Epithelial cell of esophagus (primary cell): Measurements from ENCODE around the gene CNTNAP2.

ENCODE experiments used
- DNase-seq: peaks from one replicate; pipeline ENCODE4 v3.0.0; 2010; ENCODE audit warnings: low read depth
- H3K4me3 ChIP-seq: 2 replicates; pipeline ENCODE4 v1.5.1; 2011; ENCODE audit warnings: mild to moderate bottlenecking, low read length, control low read depth
- TF ChIP-seq, protein P1 (sequence below): IDR thresholded peaks from 2 replicates; pipeline ENCODE4 v1.5.1; 2011; ENCODE audit warnings: low read depth, mild to moderate bottlenecking, low read length, control low read depth, inconsistent platforms; ENCODE audit not compliant: insufficient read depth; ENCODE audit errors: missing control alignments

The CNTNAP2 gene

DNA sequence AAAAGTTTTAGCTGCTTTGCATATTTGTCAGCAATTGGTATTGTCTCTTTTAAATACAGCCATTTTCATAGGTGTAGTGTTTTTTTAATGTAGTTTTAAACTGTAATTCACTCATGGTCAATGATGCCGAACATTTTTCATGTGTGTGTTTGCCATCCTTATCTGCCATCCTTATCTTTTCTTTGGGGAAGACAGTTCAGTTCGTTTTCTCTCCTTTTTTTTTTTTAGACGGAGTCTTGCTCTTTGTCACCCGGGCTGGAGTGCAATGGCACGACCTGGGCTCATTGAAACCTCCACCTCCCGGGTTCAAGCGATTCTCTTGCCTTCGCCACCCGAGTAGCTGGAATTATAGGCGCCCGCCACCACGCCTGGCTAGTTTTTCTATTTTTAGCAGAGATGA lies 545.3 kb downstream of the CNTNAP2 start:
- TF ChIP-seq, protein P1, sequence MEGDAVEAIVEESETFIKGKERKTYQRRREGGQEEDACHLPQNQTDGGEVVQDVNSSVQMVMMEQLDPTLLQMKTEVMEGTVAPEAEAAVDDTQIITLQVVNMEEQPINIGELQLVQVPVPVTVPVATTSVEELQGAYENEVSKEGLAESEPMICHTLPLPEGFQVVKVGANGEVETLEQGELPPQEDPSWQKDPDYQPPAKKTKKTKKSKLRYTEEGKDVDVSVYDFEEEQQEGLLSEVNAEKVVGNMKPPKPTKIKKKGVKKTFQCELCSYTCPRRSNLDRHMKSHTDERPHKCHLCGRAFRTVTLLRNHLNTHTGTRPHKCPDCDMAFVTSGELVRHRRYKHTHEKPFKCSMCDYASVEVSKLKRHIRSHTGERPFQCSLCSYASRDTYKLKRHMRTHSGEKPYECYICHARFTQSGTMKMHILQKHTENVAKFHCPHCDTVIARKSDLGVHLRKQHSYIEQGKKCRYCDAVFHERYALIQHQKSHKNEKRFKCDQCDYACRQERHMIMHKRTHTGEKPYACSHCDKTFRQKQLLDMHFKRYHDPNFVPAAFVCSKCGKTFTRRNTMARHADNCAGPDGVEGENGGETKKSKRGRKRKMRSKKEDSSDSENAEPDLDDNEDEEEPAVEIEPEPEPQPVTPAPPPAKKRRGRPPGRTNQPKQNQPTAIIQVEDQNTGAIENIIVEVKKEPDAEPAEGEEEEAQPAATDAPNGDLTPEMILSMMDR: no peak
- no peak for DNase-seq
- no peak overlapping the region for H3K4me3 ChIP-seq

DNA sequence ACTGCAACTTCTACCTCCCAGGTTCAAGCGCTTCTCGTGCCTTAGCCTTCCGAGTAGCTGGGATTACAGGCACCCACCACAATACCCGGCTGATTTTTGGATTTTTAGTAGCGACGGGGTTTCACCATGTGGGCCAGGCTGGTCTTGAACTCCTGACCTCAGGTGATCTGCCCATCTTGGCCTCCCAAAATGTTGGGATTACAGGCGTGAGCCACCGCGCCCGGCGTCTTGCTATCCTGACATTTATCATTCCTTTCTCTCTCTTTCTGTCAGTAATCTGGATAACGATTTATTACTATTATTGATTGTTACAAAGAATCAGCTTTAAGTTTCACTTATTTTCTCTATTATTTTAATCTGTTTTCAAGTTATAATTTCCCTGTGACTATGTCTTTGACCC lies 548.4 kb downstream of the CNTNAP2 start:
- TF ChIP-seq, protein P1: no peak
- no peak for DNase-seq
- H3K4me3 ChIP-seq: no peak overlapping the region

DNA sequence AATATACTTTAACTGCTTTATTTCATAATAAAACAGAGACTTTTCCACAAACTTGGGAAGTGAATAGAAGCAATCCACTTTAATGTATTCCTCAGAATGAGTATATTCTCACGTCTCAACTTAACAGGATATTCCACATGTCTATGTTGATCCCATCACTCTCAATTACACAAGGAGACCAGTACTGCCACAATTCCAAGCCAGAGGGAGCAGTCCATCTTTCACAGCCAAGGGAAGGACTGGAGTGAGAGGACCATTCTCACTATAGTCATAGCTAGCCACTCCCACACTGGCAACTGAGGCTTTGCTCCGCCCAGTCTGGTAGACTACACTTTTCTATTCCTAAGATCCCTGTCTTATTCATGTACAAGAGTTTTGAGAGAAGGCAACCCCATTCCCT lies 553.9 kb downstream of the CNTNAP2 start:
- H3K4me3 ChIP-seq: no peak overlapping the region
- TF ChIP-seq, protein P1: no peak
- DNase-seq: no peak

DNA sequence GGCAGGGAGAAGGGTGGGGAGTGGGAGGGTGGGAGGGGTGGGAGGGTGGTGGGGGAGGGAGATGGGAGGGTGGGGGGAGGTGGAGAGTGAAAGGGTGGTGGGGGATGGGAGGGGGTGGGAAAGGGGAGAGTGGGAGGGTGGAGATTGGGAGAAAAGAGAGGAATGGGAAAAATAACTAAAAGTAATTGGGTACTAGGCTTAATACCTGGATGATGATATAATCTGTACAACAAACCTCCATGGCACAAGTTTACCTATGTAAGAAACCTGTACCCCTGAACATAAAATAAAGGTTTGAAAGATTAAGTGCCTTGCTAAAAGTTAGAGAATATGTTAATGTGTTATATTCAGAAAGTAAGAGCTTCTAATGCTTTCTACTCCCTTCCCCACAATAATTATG lies 564.9 kb downstream of the CNTNAP2 start:
- no peak overlapping the region for H3K4me3 ChIP-seq
- no peak for DNase-seq
- TF ChIP-seq, protein P1: no peak

GRCh38 chr7:146683439-146683838 lies 566.8 kb downstream of the CNTNAP2 start:
- peak; percentile 16 for DNase-seq
- TF ChIP-seq, protein P1: no peak
- no peak overlapping the region for H3K4me3 ChIP-seq

DNA sequence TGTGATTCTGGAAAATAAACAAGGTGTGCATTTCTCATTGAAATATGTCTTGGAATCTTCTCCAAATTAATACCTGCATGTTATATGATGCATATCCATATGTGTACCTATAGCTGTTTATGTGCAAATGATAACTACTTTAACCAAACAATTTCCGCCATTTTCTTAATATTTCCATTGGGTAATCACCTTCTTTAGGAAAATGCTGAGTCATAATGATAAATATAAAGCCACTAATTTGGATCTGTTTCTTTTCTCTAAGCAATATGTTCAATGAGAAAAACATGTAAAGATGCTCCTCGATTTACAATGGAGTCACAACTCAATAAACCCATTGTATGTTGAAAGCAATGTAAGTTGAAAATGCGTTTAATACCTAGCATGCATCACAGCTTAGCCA lies 574.4 kb downstream of the CNTNAP2 start:
- no peak overlapping the region for H3K4me3 ChIP-seq
- no peak for DNase-seq

More for the DNA sequence above, 574.4 kb downstream of the CNTNAP2 start:
- TF ChIP-seq, protein P1: no peak
